Mesenchymal stem cell (in vitro differentiated cells and primary cell): Measurements from ENCODE around the gene ENPP6.

Experiments used
- DNase-seq: peaks from one replicate; pipeline ENCODE4 v3.0.0-alpha.2; 2013
- H2AFZ ChIP-seq: one replicate; pipeline ENCODE4 v1.6.1; 2013; ENCODE audit warnings: low read depth, mild to moderate bottlenecking, control low read depth, inconsistent platforms, low read length, moderate library complexity
- H2AK5ac ChIP-seq: 2 replicates; pipeline ENCODE4 v1.6.1; 2013; ENCODE audit warnings: low read length, moderate library complexity, mild to moderate bottlenecking, inconsistent platforms; ENCODE audit not compliant: severe bottlenecking
- H2BK120ac ChIP-seq: one replicate; pipeline ENCODE4 v1.6.1; 2013; ENCODE audit warnings: low read depth, mild to moderate bottlenecking, inconsistent platforms, low read length, moderate library complexity
- H2BK12ac ChIP-seq, 2 experiments: one replicate each; pipeline ENCODE4 v1.6.1; 2013; ENCODE audit warnings: inconsistent platforms in 2 of 2, low read length in 2 of 2, mild to moderate bottlenecking in 2 of 2, moderate library complexity in 2 of 2, control low read depth in 1 of 2
- H2BK15ac ChIP-seq: one replicate; pipeline ENCODE4 v1.6.1; 2013; ENCODE audit warnings: mild to moderate bottlenecking, low read depth, inconsistent platforms; ENCODE audit not compliant: poor library complexity, severe bottlenecking
- H2BK5ac ChIP-seq: 2 replicates; pipeline ENCODE4 v1.6.1; 2013; ENCODE audit warnings: low read depth, mild to moderate bottlenecking, low read length, control low read depth, inconsistent platforms; ENCODE audit not compliant: poor library complexity, severe bottlenecking
- H3K14ac ChIP-seq, 2 experiments: one replicate each; pipeline ENCODE4 v1.6.1; 2013; ENCODE audit warnings: inconsistent platforms in 2 of 2, low read length in 2 of 2, control low read depth in 1 of 2, mild to moderate bottlenecking in 1 of 2, moderate library complexity in 1 of 2
- H3K18ac ChIP-seq, 2 experiments: one replicate each; pipeline ENCODE4 v1.6.1; 2013; ENCODE audit warnings: inconsistent platforms in 2 of 2, low read length in 2 of 2, control low read depth in 1 of 2, low read depth in 1 of 2, mild to moderate bottlenecking in 1 of 2
- H3K23ac ChIP-seq, 2 experiments: one replicate each; pipeline ENCODE4 v1.6.1; 2013; ENCODE audit warnings: inconsistent platforms in 2 of 2, low read length in 2 of 2, mild to moderate bottlenecking in 2 of 2, moderate library complexity in 2 of 2, control low read depth in 1 of 2
- H3K27ac ChIP-seq: 2 replicates; pipeline ENCODE4 v1.5.1; 2013; ENCODE audit warnings: mild to moderate bottlenecking, moderate library complexity, low read length, control low read depth, inconsistent platforms; ENCODE audit not compliant: poor library complexity, severe bottlenecking
- H3K27me3 ChIP-seq, 2 experiments: 2 replicates each; pipeline versions ENCODE4 v1.6.1 to v1.7.0; 2013; ENCODE audit warnings: low read length in 2 of 2, mild to moderate bottlenecking in 2 of 2, moderate library complexity in 2 of 2, control low read depth in 1 of 2, inconsistent platforms in 1 of 2; ENCODE audit not compliant: control insufficient read depth in 1 of 2, insufficient read depth in 1 of 2
- H3K36me3 ChIP-seq, 2 experiments: 2 replicates each; pipeline versions ENCODE4 v1.6.1 to v1.7.0; 2013; ENCODE audit warnings: low read length in 2 of 2, control low read depth in 1 of 2, inconsistent platforms in 1 of 2, low read depth in 1 of 2, mild to moderate bottlenecking in 1 of 2; ENCODE audit not compliant: insufficient read depth in 2 of 2, control insufficient read depth in 1 of 2
- H3K4ac ChIP-seq, 2 experiments: one replicate each; pipeline ENCODE4 v1.6.1; 2013; ENCODE audit warnings: inconsistent platforms in 2 of 2, low read length in 2 of 2, mild to moderate bottlenecking in 2 of 2, moderate library complexity in 2 of 2, control low read depth in 1 of 2, low read depth in 1 of 2
- H3K4me1 ChIP-seq: 2 replicates; pipeline ENCODE4 v1.6.1; 2013; ENCODE audit warnings: low read depth, low read length, control low read depth; ENCODE audit not compliant: control insufficient read depth, insufficient read depth
- H3K4me2 ChIP-seq: 2 replicates; pipeline ENCODE4 v1.6.1; 2013; ENCODE audit warnings: low read length, mild to moderate bottlenecking, inconsistent platforms; ENCODE audit not compliant: poor library complexity, severe bottlenecking
- H3K4me3 ChIP-seq, 2 experiments: 2 replicates each; pipeline versions ENCODE4 v1.5.1 to v1.7.0; 2013; ENCODE audit warnings: low read length in 2 of 2, mild to moderate bottlenecking in 2 of 2, control low read depth in 1 of 2, low read depth in 1 of 2; ENCODE audit not compliant: insufficient read depth in 1 of 2
- H3K79me1 ChIP-seq: replicated peaks from 2 replicates; pipeline ENCODE4 v1.6.1; 2013; ENCODE audit warnings: mild to moderate bottlenecking, control low read depth, low read length, inconsistent platforms; ENCODE audit not compliant: poor library complexity, severe bottlenecking
- H3K9ac ChIP-seq: 2 replicates; pipeline ENCODE4 v1.7.0; 2013; ENCODE audit warnings: mild to moderate bottlenecking, low read length, moderate library complexity
- H3K9me3 ChIP-seq: 2 replicates; pipeline ENCODE4 v1.7.0; 2013; ENCODE audit warnings: mild to moderate bottlenecking, low read length; ENCODE audit not compliant: control insufficient read depth
- H4K8ac ChIP-seq: one replicate; pipeline ENCODE4 v1.6.1; 2013; ENCODE audit warnings: inconsistent platforms, mild to moderate bottlenecking, low read length, moderate library complexity
- H4K91ac ChIP-seq: one replicate; pipeline ENCODE4 v1.6.1; 2013; ENCODE audit warnings: mild to moderate bottlenecking, low read length, inconsistent platforms
- WGBS: methylation state at CpG from one replicate; pipeline ENCODE4 v1.1.7; 2013; ENCODE audit warnings: mixed read lengths; 5-methylcytosine and 5-hydroxymethylcytosine counted together

Gene ENPP6

GRCh38 chr4:184110452-184111224, 107.0 kb downstream of the ENPP6 start:
- WGBS = 88% methylated on average over 14 of the region's 14 CpGs
- Histone ChIP-seq H4K8ac (no peak overlapping the region), H2BK120ac (no peak overlapping the region)

GRCh38 chr4:184108006-184108501, 109.6 kb downstream of the ENPP6 start:
- H3K9me3 ChIP-seq = peaks cover 6% of the 10 kb centered on the region
- no peak overlapping the region for H3K4me3 ChIP-seq
- H4K91ac ChIP-seq = no peak overlapping the region
- H4K8ac ChIP-seq = no peak overlapping the region
- H3K14ac ChIP-seq = no peak overlapping the region
- peaks cover 2% of the 10 kb centered on the region for H3K4me1 ChIP-seq
- no peak overlapping the region for H3K18ac ChIP-seq
- H3K9ac ChIP-seq = no peak overlapping the region
- no peak for DNase-seq
- no peaks in the 10 kb centered on the region for H3K36me3 ChIP-seq
- no peak overlapping the region for H2BK120ac ChIP-seq
- H3K4me2 ChIP-seq = no peak overlapping the region
- no peaks in the 10 kb centered on the region for H3K79me1 ChIP-seq
- H3K4ac ChIP-seq = no peak overlapping the region
- no peak overlapping the region for H2BK15ac ChIP-seq
- no peak overlapping the region for H2AK5ac ChIP-seq
- H3K23ac ChIP-seq = no peak overlapping the region
- 86% methylated on average over 10 of the region's 10 CpGs for WGBS
- H2BK12ac ChIP-seq = no peak overlapping the region
- no peak overlapping the region for H2AFZ ChIP-seq
- no peak overlapping the region for H2BK5ac ChIP-seq
- H3K27ac ChIP-seq = no peak overlapping the region
- H3K27me3 ChIP-seq = peaks cover 0 to 14% of the 10 kb centered on the region in 2 experiments

More at GRCh38 chr4:184110452-184111224, 107.0 kb downstream of the ENPP6 start:
- Histone ChIP-seq H3K27me3 (peaks cover 0 to 18% of the 10 kb centered on the region in 2 experiments), H2BK15ac (no peak overlapping the region), H3K4me2 (no peak overlapping the region), H3K27ac (no peak overlapping the region), H2AFZ (no peak overlapping the region), H3K9ac (no peak overlapping the region), H3K14ac (no peak overlapping the region), H3K18ac (no peak overlapping the region), H3K23ac (no peak overlapping the region), H3K36me3 (no peaks in the 10 kb centered on the region), H3K79me1 (no peaks in the 10 kb centered on the region), H2BK5ac (no peak overlapping the region), H2BK12ac (no peak overlapping the region), H2AK5ac (no peak overlapping the region), H4K91ac (no peak overlapping the region), H3K4ac (no peak overlapping the region), H3K4me3 (no peak overlapping the region), H3K9me3 (peaks cover 6% of the 10 kb centered on the region), H3K4me1 (no peaks in the 10 kb centered on the region)
- DNase-seq = no peak

DNA sequence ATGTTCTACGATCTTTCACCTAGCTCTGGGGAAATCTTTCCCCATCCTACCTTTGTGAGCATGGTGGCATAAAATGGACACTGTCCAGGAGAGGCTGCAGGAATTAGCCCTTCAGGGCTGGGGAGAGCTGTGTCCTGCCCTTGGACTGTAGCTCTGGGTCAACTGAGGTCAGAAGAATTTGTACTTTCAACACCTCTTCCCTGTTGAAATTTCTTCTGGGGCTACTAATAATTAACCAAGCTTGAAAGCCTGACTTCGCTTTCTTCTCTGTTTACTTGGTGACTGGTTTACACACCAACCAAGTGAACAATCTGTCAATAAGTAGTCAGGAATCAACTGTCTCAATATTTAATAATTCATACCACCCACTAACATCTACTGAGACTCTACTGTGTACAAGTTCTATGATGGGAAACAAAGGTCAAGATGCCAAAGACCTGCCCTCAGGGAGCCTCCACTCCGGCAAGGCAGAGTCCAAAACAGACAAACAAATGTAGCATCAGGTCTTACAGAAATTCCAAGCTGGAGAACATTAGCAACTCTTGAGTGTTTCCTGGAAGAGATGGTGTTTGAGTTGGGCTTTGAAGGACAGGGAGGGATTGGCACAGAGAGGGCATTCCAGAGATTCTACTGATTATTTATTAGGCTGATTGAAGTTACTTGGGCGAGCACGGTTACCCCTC, 113.1 kb downstream of the ENPP6 start:
- no peak overlapping the region for H4K91ac ChIP-seq
- no peak overlapping the region for H3K14ac ChIP-seq
- H2AFZ ChIP-seq = no peak overlapping the region
- no peak for DNase-seq
- H2AK5ac ChIP-seq = no peak overlapping the region
- WGBS = 88% methylated on average over 2 of the region's 5 CpGs
- no peaks in the 10 kb centered on the region for H3K79me1 ChIP-seq
- H3K9ac ChIP-seq = no peak overlapping the region
- H2BK120ac ChIP-seq = no peak overlapping the region
- no peak overlapping the region for H3K4me2 ChIP-seq
- H3K9me3 ChIP-seq = no peaks in the 10 kb centered on the region
- H2BK15ac ChIP-seq = no peak overlapping the region
- no peak overlapping the region for H4K8ac ChIP-seq
- H3K18ac ChIP-seq = no peak overlapping the region
- no peak overlapping the region for H3K4ac ChIP-seq
- H2BK5ac ChIP-seq = no peak overlapping the region
- no peak overlapping the region for H2BK12ac ChIP-seq
- no peak overlapping the region for H3K23ac ChIP-seq
- H3K27me3 ChIP-seq = peaks cover 0 to 20% of the 10 kb centered on the region in 2 experiments
- peaks cover 4% of the 10 kb centered on the region for H3K4me1 ChIP-seq
- H3K27ac ChIP-seq = no peak overlapping the region
- H3K36me3 ChIP-seq = no peaks in the 10 kb centered on the region
- no peak overlapping the region for H3K4me3 ChIP-seq

DNA sequence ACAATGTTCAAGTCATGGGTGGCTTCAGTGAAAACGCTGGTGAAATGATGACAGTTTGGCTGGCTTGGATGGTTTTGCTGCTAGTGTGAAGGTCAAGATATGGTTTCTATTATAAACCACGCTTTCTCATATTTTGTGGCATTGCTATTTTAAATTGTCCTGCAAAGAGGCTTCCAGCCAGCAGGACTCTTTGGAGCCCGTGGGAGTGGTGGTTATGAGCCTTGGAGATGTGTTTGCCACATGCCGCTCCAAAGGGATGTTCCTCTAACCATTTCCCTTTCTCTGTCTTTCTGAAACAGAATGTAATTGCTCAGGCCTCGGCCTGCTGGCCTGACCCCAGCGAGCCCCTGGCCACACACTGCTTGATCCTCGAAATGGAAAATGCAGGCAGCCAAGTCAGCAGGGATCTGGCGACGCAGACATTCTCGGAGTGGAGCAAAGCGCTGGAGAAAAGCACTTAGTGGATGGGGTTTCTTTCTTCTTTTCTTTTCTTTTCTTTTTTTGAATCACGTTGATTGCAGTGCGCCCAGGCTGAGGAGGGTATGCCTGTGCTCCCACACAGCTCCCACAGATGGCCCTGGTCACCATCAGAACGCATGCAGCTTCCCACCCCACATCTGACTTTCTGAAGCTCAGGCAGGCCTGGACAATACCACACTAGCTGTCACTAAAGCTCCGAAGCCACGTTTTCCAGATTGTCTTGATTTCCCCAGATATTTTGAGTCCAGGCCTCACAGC, 114.0 kb downstream of the ENPP6 start:
- Histone ChIP-seq H3K18ac (no peak overlapping the region), H2AFZ (no peak overlapping the region), H3K4me3 (no peak overlapping the region), H2BK15ac (no peak overlapping the region), H2BK120ac (peak overlapping the region; percentile 43), H2AK5ac (no peak overlapping the region), H3K27me3 (peaks cover 0 to 29% of the 10 kb centered on the region in 2 experiments), H4K91ac (no peak overlapping the region), H3K9ac (no peak overlapping the region), H2BK5ac (no peak overlapping the region), H2BK12ac (no peak overlapping the region), H3K36me3 (no peaks in the 10 kb centered on the region), H3K14ac (no peak overlapping the region), H3K27ac (no peak overlapping the region), H3K4me2 (no peak overlapping the region), H3K9me3 (no peaks in the 10 kb centered on the region), H3K4ac (no peak overlapping the region), H3K79me1 (no peaks in the 10 kb centered on the region), H3K23ac (no peak overlapping the region), H4K8ac (no peak overlapping the region), H3K4me1 (peaks cover 4% of the 10 kb centered on the region)
- 47% methylated on average over 16 of the region's 16 CpGs for WGBS
- DNase-seq = peak; percentile 6
